ENCODE results near the gene LCN1.

The LCN1 gene

GRCh38 chr9:135574331-135574730, 53.1 kb downstream of the LCN1 start:
- no peak for DNase-seq

DNA sequence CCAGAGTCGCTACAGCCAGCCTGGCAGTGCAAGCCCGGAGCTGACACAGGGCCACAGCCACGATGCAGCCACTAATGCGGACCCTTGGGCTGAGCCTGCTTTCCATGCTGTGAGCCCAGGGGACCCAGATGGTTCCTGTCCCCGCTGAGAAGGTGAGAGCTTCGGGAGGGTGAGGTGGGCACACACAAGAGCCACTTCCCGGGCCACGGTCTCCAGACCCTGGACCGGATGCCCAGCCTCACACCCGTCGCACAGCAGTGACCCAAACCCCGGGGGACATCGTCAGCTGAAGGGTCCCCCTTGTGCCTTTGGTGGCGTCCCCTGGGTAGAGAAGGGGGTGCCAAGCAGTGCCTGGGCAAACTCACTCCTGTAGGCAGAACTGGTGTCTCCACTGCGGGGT, 53.7 kb downstream of the LCN1 start:
- no peak for DNase-seq

Measured in NCI-H146 (cell line).